ENCODE data around the gene VNN1.
"Not testable (repeated sequence)": the region's sequence is repeated elsewhere in the genome, so short reads cannot be mapped to it uniquely, and the experiment has no call there.

The VNN1 gene

GRCh38 chr6:132648356-132648755 is 65.5 kb downstream of the VNN1 start:
- TF ChIP-seq EZH2phosphoT487 (IDR thresholded peaks at IDR 0.05; ENCODE audit: borderline replicate concordance), result no peak
- Histone ChIP-seq H3K4me2 (ENCODE audit: low read depth, low read length, poor library complexity, severe bottlenecking) (peak overlapping the region; percentile 53), H4K20me1 (ENCODE audit: insufficient read depth, low read length, poor library complexity, severe bottlenecking) (no peaks in the 10 kb centered on the region), H3F3A (ENCODE audit: low read depth) (no peaks in the 10 kb centered on the region; the same call in 1 of the 2 replicates), H3K9me3 (ENCODE audit: insufficient read depth, low read depth, low read length) (no peaks in the 10 kb centered on the region), H3K27me3 (ENCODE audit: insufficient read depth, low read length, poor library complexity, severe bottlenecking) (no peaks in the 10 kb centered on the region), H3K9ac (ENCODE audit: low read depth, low read length, poor library complexity, severe bottlenecking) (no peak overlapping the region), H3K4me3 (ENCODE audit: low read length, poor library complexity, severe bottlenecking) (no peak overlapping the region), H2AFZ (ENCODE audit: low read length) (no peak overlapping the region), H3K36me3 (ENCODE audit: insufficient read depth, low read length) (no peaks in the 10 kb centered on the region), H3K9me2 (replicated peaks; ENCODE audit: low read depth, low read length) (no peaks in the 10 kb centered on the region), H3K79me2 (ENCODE audit: insufficient read depth, low read length) (no peaks in the 10 kb centered on the region), H3K4me1 (ENCODE audit: insufficient read depth, low read length, poor library complexity, severe bottlenecking) (peaks cover 33% of the 10 kb centered on the region)

- H3K4me1 ChIP-seq (ENCODE audit: insufficient read depth, low read length, poor library complexity, severe bottlenecking), result peaks cover 25% of the 10 kb centered on the region
- no peaks in the 10 kb centered on the region for H3K9me3 ChIP-seq (ENCODE audit: insufficient read depth, low read depth, low read length)
- no peaks in the 10 kb centered on the region for H3K9me2 ChIP-seq (replicated peaks; ENCODE audit: low read depth, low read length)
- no peak overlapping the region for H3K9ac ChIP-seq (ENCODE audit: low read depth, low read length, poor library complexity, severe bottlenecking)
- no peaks in the 10 kb centered on the region for H3K79me2 ChIP-seq (ENCODE audit: insufficient read depth, low read length)
- no peaks in the 10 kb centered on the region for H4K20me1 ChIP-seq (ENCODE audit: insufficient read depth, low read length, poor library complexity, severe bottlenecking)
- TF ChIP-seq CTCF (conservative IDR thresholded peaks at IDR 0.05; ENCODE audit: low read length) (no peak), EZH2phosphoT487 (IDR thresholded peaks at IDR 0.05; ENCODE audit: borderline replicate concordance) (no peak)
- no peaks in the 10 kb centered on the region for H3K27me3 ChIP-seq (ENCODE audit: insufficient read depth, low read length, poor library complexity, severe bottlenecking)
- no peaks in the 10 kb centered on the region; the same call in 1 of the 2 replicates for H3F3A ChIP-seq (ENCODE audit: low read depth)
- H3K4me3 ChIP-seq (ENCODE audit: low read length, poor library complexity, severe bottlenecking), result no peak overlapping the region
- no peak overlapping the region for H3K4me2 ChIP-seq (ENCODE audit: low read depth, low read length, poor library complexity, severe bottlenecking)
- H2AFZ ChIP-seq (ENCODE audit: low read length), result 0 out of 2 replicates have a peak overlapping the region, but pooled peaks have one; percentile 43
- H3K36me3 ChIP-seq (ENCODE audit: insufficient read depth, low read length), result no peaks in the 10 kb centered on the region
These were observed 70.3 kb downstream of the VNN1 start for GRCh38 chr6:132643547-132643946.

DNA sequence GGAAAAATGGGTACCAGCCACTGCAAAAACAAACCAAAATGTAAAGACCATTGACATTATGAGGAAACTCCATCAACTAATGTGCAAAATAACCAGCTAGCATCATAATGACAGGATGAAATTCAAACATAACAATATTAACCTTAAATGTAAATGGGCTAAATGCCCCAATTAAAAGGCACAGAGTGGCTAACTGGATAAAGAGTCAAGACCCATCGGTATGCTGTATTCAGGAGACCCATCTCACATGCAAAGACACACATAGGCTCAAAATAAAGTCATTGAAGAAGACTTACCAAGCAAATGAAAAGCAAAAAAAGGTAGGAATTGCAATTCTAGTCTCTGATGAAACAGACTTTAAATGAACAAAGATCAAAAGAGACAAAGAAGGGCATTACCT is 76.7 kb downstream of the VNN1 start:
- not testable (repeated sequence) for H3K36me3 ChIP-seq (ENCODE audit: insufficient read depth, low read length); H3K4me3 ChIP-seq (ENCODE audit: low read length, poor library complexity, severe bottlenecking); H3F3A ChIP-seq (ENCODE audit: low read depth); H3K79me2 ChIP-seq (ENCODE audit: insufficient read depth, low read length); H3K9ac ChIP-seq (ENCODE audit: low read depth, low read length, poor library complexity, severe bottlenecking); H3K4me1 ChIP-seq (ENCODE audit: insufficient read depth, low read length, poor library complexity, severe bottlenecking); H4K20me1 ChIP-seq (ENCODE audit: insufficient read depth, low read length, poor library complexity, severe bottlenecking); H3K27me3 ChIP-seq (ENCODE audit: insufficient read depth, low read length, poor library complexity, severe bottlenecking); H2AFZ ChIP-seq (ENCODE audit: low read length); H3K4me2 ChIP-seq (ENCODE audit: low read depth, low read length, poor library complexity, severe bottlenecking); H3K9me3 ChIP-seq (ENCODE audit: insufficient read depth, low read depth, low read length); H3K9me2 ChIP-seq (replicated peaks; ENCODE audit: low read depth, low read length)

GRCh38 chr6:132635906-132636305 is 77.9 kb downstream of the VNN1 start:
- H3K9ac ChIP-seq (ENCODE audit: low read depth, low read length, poor library complexity, severe bottlenecking); H2AFZ ChIP-seq (ENCODE audit: low read length); H3K9me2 ChIP-seq (replicated peaks; ENCODE audit: low read depth, low read length); H3K4me3 ChIP-seq (ENCODE audit: low read length, poor library complexity, severe bottlenecking); H3K4me1 ChIP-seq (ENCODE audit: insufficient read depth, low read length, poor library complexity, severe bottlenecking); H3K79me2 ChIP-seq (ENCODE audit: insufficient read depth, low read length); H4K20me1 ChIP-seq (ENCODE audit: insufficient read depth, low read length, poor library complexity, severe bottlenecking); H3K9me3 ChIP-seq (ENCODE audit: insufficient read depth, low read depth, low read length); H3K27me3 ChIP-seq (ENCODE audit: insufficient read depth, low read length, poor library complexity, severe bottlenecking); H3K4me2 ChIP-seq (ENCODE audit: low read depth, low read length, poor library complexity, severe bottlenecking); H3F3A ChIP-seq (ENCODE audit: low read depth); H3K36me3 ChIP-seq (ENCODE audit: insufficient read depth, low read length): not testable (repeated sequence)

DNA sequence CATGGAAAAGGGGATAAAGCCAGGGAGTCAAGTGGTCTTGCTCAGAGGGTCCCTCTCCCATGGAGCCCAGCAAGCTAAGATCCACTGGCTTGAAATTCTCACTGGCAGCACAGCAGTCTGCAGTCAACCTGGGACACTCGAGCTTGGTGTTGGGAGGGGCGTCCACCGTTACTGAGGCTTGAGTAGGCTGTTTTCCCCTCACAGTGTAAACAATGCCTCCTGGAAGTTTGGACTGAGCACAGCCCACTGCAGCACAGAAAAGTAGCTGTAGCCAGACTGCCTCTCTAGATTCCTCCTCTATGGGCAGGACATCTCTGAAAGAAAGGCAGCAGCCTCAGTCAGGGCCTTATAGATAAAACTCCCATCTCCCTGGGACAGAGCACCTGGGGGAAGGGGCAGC is 78.6 kb downstream of the VNN1 start:
- not testable (repeated sequence) for H3K27me3 ChIP-seq (ENCODE audit: insufficient read depth, low read length, poor library complexity, severe bottlenecking); H2AFZ ChIP-seq (ENCODE audit: low read length); H3K4me3 ChIP-seq (ENCODE audit: low read length, poor library complexity, severe bottlenecking); H3K4me1 ChIP-seq (ENCODE audit: insufficient read depth, low read length, poor library complexity, severe bottlenecking); H3K4me2 ChIP-seq (ENCODE audit: low read depth, low read length, poor library complexity, severe bottlenecking); H3K9me3 ChIP-seq (ENCODE audit: insufficient read depth, low read depth, low read length); H3K79me2 ChIP-seq (ENCODE audit: insufficient read depth, low read length); H3K9me2 ChIP-seq (replicated peaks; ENCODE audit: low read depth, low read length); H4K20me1 ChIP-seq (ENCODE audit: insufficient read depth, low read length, poor library complexity, severe bottlenecking); H3F3A ChIP-seq (ENCODE audit: low read depth); H3K36me3 ChIP-seq (ENCODE audit: insufficient read depth, low read length); H3K9ac ChIP-seq (ENCODE audit: low read depth, low read length, poor library complexity, severe bottlenecking)
